Stimulated activated CD8-positive, alpha-beta memory T cell treated with anti-CD3 and anti-CD28 coated beads, Interleukin-15, amount 100 ng/mL, for 4 hours (primary cell): ENCODE results near the gene GPR35.

Experiments
- DNase-seq, 2 donors: peaks; one replicate each; pipeline ENCODE4 v3.0.0-alpha.2; 2020; ENCODE audit warnings: low read depth in 2 of 2

The GPR35 gene, protein sequence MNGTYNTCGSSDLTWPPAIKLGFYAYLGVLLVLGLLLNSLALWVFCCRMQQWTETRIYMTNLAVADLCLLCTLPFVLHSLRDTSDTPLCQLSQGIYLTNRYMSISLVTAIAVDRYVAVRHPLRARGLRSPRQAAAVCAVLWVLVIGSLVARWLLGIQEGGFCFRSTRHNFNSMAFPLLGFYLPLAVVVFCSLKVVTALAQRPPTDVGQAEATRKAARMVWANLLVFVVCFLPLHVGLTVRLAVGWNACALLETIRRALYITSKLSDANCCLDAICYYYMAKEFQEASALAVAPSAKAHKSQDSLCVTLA

DNA sequence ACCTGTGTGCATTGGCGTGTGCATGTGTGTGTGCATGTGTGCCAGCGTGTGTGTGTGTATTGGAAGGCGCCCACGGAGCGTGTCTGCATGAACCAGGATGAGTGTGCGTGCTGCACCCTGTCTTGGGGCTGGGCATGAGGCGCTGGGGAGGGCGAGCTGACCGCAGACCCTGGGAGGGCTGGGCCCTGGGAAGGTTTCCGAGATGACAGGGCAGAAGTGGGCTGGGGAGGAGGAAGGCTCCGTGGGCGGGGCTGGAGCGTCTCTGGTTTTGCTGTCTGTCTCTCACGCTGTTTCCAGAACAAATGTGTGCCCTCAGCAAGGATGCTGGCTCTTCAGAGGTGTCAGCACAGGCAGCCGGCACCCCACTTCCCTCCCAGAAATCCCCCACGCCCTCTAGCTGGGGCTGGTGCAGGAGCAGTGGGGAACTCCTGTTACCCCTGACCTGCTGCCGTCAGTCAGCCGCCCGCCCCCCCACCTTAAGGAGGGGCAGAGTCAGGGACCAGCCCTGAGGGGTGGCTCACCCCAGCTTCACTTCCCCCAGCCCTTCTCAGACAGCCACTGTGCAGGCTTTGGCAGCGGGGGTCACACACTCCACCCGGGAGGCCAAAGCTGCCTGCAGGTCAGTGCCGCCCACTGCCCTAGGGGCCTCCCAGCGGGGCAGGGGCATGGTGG, at the start of gene GPR35:
TSS of gene GPR35 (plus strand) at position 531 of the 672 bp plus-strand sequence. CDS start 4,473 bp downstream, outside the sequence.
- DNase-seq = peak; percentile 56 to 62

DNA sequence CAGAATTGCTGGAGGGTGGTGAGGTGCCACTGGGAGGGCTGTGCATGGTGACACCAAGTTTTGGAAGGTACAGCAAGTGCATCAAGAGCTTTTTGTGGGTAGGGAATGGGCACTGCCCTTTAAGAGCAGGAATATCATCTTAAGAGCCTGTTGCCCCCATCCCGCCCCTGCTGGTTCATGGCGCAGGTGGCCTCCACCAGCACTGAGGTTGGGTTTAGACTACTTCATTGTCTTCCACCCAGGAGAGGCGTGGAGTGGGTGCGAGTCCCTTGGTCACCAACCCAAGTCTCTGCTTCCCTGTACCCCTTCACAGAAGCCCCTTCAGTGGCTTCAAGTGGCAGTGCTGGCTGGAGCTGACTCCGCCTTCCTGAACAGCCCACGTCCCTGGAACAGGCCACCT, 49.2 kb upstream of the GPR35 start:
- no peak for DNase-seq

DNA sequence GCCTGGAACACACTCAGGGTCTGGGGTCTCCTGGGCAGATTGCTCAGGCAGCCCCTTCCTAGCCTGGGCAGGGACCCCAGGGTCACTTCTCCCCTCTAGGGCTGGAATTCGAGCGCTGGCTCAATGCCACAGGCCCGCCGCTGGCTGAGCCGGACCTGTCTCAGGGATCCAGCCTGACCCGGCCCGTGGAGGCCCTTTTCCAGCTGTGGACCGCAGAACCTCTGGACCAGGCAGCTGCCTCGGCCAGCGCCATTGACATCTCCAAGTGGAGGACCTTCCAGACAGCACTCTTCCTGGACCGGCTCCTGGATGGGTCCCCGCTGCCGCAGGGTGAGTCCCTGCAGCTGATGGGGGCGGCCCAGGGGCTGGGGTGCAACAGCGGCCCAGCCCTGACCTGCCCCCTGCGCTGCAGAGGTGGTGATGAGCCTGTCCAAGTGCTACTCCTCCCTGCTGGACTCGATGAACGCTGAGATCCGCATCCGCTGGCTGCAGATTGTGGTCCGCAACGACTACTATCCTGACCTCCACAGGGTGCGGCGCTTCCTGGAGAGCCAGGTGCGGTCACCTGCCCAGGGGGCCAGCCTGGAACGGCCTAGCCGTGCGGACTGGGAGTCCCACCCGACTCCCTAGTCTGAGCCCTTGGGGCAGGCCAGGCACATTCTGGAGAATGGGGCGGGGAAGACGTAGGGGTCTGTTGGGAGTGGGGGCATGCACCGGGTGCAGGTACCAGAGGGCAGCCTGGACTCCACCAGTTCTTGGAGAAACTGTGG, 48.7 kb upstream of the GPR35 start:
- DNase-seq = no peak

DNA sequence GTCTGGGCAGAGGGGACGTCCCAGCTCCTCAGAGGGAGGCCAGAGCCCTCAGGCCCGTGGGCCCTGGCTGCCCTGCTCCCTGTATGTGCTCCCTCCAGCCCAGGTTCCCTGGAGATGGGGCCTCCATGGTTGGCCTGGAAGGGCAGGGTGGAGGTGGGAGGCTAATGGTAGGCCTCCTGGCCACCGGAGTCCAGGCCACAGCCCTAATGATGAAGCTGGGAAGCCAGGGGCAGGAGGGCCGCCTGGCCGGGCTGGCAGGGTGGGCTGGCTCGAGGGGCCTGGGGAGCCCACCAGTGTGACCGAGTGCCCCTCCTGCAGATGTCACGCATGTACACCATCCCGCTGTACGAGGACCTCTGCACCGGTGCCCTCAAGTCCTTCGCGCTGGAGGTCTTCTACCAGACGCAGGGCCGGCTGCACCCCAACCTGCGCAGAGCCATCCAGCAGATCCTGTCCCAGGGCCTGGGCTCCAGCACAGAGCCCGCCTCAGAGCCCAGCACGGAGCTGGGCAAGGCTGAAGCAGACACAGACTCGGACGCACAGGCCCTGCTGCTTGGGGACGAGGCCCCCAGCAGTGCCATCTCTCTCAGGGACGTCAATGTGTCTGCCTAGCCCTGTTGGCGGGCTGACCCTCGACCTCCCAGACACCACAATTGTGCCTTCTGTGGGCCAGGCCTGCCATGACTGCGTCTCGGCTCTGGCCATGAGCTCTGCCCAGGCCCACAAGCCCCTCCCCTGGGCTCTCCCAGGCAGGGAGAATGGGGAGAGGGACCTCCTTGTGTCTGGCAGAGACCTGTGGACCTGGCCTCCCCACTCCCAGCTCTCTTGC, 47.8 kb upstream of the GPR35 start:
- no peak for DNase-seq

DNA sequence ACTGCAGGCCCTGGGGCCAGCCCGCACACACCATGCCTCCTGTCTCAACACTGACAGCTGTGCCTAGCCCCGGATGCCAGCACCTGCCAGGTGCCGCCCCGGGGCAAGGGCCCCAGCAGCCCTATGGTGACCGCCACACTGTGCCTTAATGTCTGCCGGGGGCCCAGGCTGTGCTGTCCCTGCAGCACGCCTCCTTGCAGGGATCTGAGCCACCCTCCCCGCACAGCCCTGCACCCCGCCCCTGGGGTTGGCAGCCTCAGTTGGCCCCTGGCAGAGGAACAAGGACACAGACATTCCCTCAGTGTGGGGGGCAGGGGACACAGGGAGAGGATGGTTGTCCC, 47.2 kb upstream of the GPR35 start:
- DNase-seq = no peak

DNA sequence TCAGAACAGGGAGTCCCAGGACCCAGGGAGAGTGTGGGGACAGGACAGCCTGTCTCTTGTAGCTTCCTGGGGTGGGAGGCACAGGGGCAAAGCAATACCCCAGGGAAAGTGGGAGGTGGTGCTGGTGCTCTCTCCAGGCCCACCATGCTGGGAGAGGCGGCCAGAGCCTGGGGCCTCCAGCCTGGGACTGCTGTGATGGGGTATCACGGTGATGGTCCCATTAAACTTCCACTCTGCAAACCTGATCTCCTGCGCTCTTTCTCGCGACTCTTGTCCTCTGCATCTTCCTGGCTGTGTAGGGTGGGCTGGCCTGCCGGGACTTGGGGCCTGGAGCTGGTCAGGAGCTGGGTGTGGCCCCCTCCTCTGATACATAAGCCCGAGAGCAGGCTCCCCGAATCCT, 46.8 kb upstream of the GPR35 start:
- no peak for DNase-seq

DNA sequence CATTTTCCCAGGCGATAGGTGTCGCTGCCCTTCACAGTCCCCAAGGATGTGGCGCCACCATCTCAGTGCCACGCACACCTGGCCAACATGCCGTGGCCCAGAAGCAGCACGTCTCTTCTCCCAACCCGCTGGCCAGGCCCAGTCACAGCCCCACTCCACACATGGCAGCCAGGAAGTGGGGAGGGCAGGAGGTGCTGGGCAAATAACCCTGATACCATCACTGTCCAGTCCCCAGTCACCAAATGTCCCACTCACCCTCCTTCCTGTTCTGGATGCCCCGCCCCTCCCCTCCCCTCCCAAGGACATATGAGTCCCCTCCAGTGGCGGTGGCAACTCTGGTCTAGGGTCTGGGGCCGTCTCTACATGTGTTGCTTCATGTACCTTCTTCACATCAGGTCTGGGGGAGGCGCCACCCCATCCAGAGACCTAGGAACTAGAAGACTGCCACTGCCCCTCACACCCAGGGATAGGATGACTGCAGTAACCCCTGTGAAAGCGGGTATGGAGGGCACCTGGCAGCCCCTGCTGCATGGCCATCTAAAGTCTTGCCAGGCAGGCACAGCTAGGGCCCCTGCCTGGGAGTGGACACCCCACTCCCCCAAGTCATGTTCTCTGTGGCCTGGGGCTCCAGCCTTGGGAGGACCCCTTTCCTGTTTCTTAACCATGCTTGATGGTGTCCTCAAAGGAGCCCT, 46.1 kb upstream of the GPR35 start:
- DNase-seq = no peak

DNA sequence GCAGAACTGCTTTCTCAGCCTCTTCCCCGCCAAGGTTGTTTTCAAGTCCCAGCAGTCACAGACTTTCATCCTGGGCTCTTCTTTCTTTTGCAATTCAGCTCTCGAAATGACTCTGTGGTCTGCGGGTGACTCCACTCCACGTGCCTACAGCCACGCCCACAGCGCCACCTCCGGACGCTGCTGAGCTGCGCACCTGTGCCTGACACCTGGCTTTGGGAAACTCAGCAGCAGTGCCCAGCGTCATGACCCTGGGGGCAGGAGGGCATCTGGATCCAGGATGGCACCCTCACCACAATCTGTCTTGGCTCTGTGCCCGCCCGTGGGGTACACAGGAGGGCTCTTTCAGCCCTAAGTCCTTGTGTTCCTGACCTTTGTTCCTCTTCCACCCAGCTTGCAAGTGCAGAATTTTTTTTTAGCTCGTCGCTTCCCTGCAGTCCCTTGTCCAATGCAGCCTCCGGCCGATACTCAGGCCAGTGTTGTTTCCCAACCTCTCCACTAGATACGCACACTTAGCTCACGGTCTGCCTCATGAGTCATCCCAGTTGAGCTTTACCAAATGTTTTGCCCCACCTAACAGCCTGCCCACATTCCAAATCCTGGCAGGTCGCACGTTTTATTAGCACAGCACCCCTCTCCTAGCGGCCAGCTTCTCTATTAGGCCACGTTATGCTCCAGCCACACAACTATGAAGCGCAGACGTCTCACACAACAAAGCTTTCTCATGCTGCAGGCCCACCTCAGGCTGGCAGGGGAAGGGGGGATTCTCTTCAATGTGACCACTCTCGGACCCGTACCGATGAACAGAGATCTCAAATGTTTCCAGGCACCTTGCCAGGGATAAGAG, 45.3 kb upstream of the GPR35 start:
- peak in 1 of 2 donors; percentile 45 for DNase-seq

DNA sequence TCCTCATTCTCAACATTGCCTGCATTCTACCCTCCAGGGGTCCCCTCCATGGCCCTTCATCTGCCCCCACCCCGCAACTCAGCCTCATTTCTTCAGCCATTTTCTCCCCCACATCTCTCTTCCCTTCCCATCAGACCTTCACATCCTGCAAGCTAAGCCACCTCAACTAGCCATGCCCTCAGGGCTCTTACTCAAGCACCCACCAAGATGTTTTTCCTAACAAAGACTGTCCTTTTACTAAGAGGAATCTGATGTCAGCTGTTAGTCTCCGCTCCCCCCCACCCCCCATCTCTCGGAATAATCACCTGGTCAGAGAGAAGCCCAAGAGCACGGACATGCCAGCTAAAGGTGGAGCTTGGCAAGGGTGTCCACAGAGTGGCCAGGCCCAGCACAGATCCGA, 43.5 kb upstream of the GPR35 start:
- DNase-seq = no peak

DNA sequence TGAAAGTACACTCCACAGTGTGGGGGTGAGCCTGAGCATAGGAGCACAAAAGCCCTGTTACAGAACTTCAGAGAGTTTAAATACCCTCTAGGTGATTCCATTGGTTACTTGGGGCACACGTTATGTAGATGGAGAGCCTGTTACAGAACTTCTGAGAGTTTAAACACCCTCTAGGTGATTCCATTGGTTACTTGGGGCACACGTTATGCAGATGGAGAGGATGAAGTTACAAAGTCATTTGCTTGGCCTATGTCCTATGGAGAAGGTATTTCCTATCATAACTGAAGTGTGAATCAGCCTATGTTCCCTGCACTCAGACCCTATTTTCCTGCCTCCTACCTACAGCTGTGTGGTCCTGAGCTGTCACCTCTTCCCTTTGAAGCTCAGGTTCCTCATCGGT, 42.5 kb upstream of the GPR35 start:
- DNase-seq = no peak

DNA sequence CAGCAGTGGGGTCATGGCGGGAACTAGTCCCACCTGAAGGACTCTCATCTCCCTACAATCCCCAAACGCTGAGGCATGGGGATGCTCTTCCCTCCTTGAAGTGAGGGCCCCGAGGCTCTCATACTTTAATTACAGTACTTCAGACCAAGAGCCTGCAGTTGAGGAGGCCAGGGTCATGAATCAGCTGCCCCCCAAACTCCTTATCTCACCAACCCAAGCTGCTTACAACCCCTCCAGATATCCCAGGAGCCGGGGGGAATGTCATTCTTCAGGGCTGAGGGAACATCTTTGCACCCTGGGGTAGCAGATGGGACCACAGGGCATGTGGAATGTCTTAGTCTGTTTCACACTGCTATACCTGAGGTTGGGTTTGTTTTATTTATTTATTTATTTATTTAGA, 41.5 kb upstream of the GPR35 start:
- no peak for DNase-seq

DNA sequence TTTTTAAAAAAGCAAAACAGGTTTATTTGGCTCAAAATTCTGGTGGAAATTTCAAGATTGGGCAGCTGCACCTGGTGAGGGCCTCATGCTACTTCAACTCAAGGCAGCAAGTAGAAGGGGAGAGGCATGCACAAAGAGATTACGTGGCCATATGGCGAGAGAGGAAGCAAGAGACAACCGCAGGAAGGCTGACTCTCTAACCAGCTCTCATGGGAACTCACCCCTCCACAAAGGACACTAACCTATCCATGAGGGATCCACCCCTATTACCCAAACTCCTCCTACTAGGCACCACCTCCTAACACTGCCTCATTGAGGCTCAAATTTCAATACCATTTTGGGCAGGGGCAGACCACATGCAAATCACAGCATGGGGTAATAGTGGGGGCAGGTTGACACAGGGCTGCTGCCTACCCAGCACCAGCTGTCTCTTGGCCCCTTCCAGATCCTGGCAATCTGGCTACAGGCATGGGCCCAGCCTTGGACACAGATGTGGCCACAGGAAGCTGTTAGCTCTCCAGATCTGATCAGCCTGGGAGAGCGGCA, 40.7 kb upstream of the GPR35 start:
- no peak for DNase-seq

DNA sequence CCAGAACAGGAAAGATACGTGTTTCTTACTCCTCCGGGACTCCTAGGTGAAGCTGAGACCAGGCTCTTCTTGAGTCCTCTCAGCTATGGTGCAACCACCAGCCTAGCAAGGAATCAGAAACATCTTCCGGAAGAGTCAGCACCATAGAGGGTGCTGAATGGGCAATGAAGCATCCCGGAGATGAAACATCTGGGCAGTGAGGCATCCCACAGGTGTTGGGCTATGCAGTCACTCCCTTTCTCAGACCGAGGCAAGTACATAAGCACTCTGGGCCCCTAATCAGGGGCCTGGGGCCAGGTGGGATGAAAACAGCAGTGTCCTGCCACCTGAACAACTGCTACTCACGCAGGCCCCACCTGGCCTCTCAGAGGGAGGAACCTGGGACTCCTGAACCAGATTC, 40.2 kb upstream of the GPR35 start:
- no peak for DNase-seq

DNA sequence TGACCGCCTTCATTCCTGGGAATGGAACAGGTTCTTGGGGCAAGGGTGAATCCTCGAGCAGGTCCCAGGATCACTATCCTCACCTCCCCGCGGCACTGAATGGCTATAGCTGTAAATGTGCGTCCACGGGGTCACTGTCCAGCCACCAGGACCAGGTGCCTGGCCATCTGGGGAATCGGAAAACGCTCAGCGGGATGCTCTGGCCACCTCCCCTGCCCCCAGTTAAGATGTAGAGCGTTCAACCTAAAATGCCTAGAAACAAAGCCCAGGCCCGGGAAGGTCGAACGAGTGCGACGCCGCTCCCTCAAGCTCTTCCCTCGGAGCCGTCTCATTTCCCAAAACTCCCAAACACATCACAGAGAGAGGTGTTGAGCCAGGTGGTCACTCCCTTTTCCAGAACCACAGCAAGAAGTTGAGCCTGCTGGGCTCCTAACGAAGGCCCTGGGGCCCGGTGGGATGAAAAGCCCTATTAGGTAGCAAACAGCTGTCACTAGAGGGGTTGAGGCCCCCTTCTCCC, 39.5 kb upstream of the GPR35 start:
- no peak for DNase-seq

DNA sequence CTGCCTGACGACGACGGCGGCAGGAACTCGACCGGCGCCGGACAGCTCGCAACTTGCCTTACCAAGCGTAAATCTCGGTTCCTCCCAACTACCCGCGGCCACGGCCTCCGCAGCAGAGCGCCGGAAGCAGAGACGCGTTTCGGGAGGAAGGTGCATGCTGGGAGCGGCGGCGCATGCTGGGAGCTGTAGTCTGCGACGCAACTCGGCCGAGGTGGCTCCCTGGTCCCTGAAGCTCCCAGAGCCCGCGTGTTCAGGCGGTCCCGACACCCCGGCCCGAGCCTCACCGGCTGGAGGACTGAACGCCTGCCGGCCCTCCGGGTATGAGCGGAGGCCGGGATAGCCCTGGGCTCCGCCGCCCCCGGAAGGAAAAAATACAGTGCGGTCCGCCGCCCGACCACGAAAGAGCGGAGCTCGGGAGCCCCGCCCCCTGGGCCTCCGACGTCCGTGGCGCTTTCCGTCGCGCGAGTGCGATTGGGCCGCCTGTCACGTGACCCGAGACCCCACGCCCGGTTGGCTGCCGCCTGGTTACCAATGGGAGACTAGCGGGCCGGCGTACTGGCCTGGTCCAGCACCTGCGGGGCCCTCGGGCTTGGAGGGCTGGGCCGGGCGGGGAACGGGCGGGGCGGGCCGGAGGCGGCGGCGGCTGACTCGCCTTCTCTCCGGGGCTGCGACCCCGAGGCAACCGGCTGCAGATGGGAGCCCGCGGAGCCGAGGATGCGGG, 38.9 kb upstream of the GPR35 start, which contains the start of gene CAPN10:
TSS of gene CAPN10 (plus strand) at position 537 of the 721 bp plus-strand sequence. CDS start at position 715, 178 bp downstream.
- DNase-seq = peak; percentile 94 to 95

DNA sequence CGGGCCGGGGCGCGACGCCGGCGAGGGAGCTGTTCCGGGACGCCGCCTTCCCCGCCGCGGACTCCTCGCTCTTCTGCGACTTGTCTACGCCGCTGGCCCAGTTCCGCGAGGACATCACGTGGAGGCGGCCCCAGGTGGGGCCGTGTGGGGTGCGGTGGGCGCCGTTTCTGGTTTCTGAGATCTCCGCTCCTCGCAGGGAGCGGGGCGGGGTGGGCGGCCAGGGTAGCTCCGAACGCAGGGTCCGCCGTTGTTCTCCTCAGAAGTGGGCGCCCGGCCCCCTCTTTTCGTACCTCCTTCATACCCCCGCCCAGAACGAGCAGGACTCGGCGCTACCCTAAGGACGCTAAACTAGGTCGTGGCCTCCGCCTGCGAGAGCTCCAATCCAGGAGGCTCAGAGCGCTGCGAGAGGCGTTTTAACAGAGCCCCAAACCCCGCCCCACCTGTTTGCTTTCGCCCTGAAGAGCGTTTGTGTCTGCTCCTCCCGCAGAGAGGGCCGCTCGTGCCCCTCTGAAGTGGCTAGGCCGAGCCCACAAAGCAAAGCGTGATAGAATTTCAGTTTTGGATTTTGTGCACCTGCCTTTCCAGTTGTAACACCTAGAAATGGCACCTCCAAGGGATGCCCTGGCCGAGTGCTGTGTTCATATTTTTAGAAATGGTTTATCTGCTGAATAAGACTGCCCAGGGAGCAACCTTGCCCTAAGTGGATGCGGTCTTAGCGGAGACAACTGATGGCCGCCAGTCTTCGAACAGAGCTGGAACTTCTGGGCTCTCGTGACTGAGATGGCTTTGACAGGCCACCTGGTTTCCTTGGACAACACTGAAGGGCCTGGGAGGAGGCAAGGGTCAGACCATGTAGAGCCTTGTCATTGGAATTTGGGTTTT, 38.1 kb upstream of the GPR35 start:
- peak in 1 of 2 donors; percentile 29 for DNase-seq

DNA sequence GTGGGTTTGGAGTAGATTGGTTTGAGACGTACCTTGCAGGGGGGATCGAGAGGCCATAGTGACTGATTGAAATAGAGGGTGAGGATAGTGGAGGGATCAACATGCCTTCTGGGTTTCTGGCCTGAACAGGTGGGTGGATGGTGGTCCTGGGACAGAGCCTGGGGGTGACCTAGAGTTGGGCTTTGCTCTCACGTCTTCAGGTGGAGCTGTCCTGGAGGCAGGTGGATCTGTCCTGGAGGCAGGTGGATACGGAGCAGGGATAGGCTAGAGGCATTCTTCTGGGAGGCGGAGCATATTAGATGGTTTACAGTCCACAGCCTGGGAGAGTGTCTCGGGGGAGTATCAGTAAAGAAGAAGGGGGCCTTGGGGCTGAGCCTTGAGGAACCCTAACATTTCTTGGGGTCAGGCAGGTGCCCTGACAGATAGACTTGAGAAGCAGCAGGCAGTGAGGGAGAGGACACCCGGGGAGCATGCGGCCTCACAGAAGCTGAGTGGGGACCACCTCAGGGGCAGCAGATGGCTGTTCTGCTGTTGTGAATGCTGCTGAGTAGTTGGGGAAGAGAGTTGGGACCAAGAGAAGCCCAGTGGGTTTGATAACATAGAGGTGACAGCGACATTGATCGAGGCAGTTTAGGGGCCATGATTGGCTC, 37.1 kb upstream of the GPR35 start:
- no peak for DNase-seq

DNA sequence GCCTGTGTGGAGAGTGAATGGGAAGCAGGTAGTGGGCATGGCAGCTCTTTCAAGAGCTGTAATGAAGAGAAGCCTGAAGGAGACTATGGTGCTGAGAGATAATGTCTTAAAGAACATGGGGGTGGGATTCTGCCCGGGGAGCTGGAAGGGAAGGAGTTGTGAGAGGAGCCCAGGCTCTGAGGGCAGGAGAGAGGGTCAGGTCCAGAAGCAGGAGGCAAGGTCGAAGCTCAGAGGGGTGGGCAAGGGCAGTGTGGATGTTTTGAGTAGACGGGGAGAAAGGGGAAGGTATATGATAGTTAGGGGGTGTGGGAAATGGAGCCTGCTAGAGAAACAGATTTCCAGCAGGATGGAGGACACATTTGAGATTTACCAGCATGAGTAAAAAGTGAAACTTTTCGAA, 36.6 kb upstream of the GPR35 start:
- no peak for DNase-seq
